ENCODE results near the gene FZD8. TPM values are rescaled to one million over a fixed set of nuclear protein-coding genes. Genes with fewer than 3 reads are reported as not detected.
A peak's percentile ranks its signal among the peaks of the same experiment; 100 is the strongest.

Gene FZD8
- total RNA-seq, 1 donor from 2014 or later, result 45.9 TPM

- Mint-ChIP-seq H3K4me3 (ENCODE audit: unreplicated experiment) (peak overlapping the region; percentile 95), H3K4me1 (ENCODE audit: unreplicated experiment) (peaks cover 21% of the 10 kb centered on the region), H3K9me3 (ENCODE audit: unreplicated experiment) (no peaks in the 10 kb centered on the region), H3K27me3 (ENCODE audit: unreplicated experiment) (peaks cover 16% of the 10 kb centered on the region), H3K36me3 (ENCODE audit: low read depth, unreplicated experiment) (peaks cover 4% of the 10 kb centered on the region), H3K27ac (ENCODE audit: unreplicated experiment) (no peak overlapping the region)
- no peak for TF ChIP-seq CTCF (IDR thresholded peaks at IDR 0.05; ENCODE audit: unreplicated experiment)
- peak; percentile 57 for DNase-seq (ENCODE audit: low spot score)
These were observed 441 bp downstream of the FZD8 start for GRCh38 chr10:35641676-35642034.

- DNase-seq (ENCODE audit: low spot score), result peak; percentile 68
- H3K9me3 Mint-ChIP-seq (ENCODE audit: unreplicated experiment), result no peaks in the 10 kb centered on the region
- H3K4me3 Mint-ChIP-seq (ENCODE audit: unreplicated experiment), result peak overlapping the region; percentile 90
- no peak for TF ChIP-seq CTCF (IDR thresholded peaks at IDR 0.05; ENCODE audit: unreplicated experiment)
- peaks cover 16% of the 10 kb centered on the region for H3K27me3 Mint-ChIP-seq (ENCODE audit: unreplicated experiment)
- peak overlapping the region; percentile 61 for H3K27ac Mint-ChIP-seq (ENCODE audit: unreplicated experiment)
- H3K36me3 Mint-ChIP-seq (ENCODE audit: low read depth, unreplicated experiment), result peaks cover 4% of the 10 kb centered on the region
- peaks cover 22% of the 10 kb centered on the region for H3K4me1 Mint-ChIP-seq (ENCODE audit: unreplicated experiment)
These were observed 983 bp downstream of the FZD8 start for GRCh38 chr10:35640951-35641675.

- Mint-ChIP-seq H3K9me3 (ENCODE audit: unreplicated experiment) (no peaks in the 10 kb centered on the region), H3K27me3 (ENCODE audit: unreplicated experiment) (peaks cover 16% of the 10 kb centered on the region), H3K4me1 (ENCODE audit: unreplicated experiment) (peaks cover 24% of the 10 kb centered on the region), H3K4me3 (ENCODE audit: unreplicated experiment) (peak overlapping the region; percentile 94), H3K27ac (ENCODE audit: unreplicated experiment) (peak overlapping the region; percentile 75), H3K36me3 (ENCODE audit: low read depth, unreplicated experiment) (peaks cover 4% of the 10 kb centered on the region)
- peak; percentile 76 for DNase-seq (ENCODE audit: low spot score)
- TF ChIP-seq CTCF (IDR thresholded peaks at IDR 0.05; ENCODE audit: unreplicated experiment), result no peak
These were observed 1.6 kb downstream of the FZD8 start for GRCh38 chr10:35640474-35640873.

GRCh38 chr10:35639728-35640401 is 2.2 kb downstream of the FZD8 start:
- TF ChIP-seq CTCF (IDR thresholded peaks at IDR 0.05; ENCODE audit: unreplicated experiment), result no peak
- peaks cover 4% of the 10 kb centered on the region for H3K36me3 Mint-ChIP-seq (ENCODE audit: low read depth, unreplicated experiment)
- DNase-seq (ENCODE audit: low spot score), result peak; percentile 45
- no peaks in the 10 kb centered on the region for H3K9me3 Mint-ChIP-seq (ENCODE audit: unreplicated experiment)
- H3K4me3 Mint-ChIP-seq (ENCODE audit: unreplicated experiment), result peak overlapping the region; percentile 94
- peaks cover 16% of the 10 kb centered on the region for H3K27me3 Mint-ChIP-seq (ENCODE audit: unreplicated experiment)
- H3K4me1 Mint-ChIP-seq (ENCODE audit: unreplicated experiment), result peaks cover 22% of the 10 kb centered on the region
- H3K27ac Mint-ChIP-seq (ENCODE audit: unreplicated experiment), result no peak overlapping the region

All from endothelial cell (in vitro differentiated cells).